Measurements from ENCODE around the gene COL27A1.
"Not testable (repeated sequence)": the region's sequence is repeated elsewhere in the genome, so short reads cannot be mapped to it uniquely, and the experiment has no call there.

COL27A1 gene

GRCh38 chr9:114308361-114308950, 153.1 kb downstream of the COL27A1 start:
- DNase-seq (ENCODE audit: low read depth) = no peak

GRCh38 chr9:114309096-114309495, 153.8 kb downstream of the COL27A1 start:
- no peak for DNase-seq (ENCODE audit: low read depth)

GRCh38 chr9:114310471-114311450, 155.4 kb downstream of the COL27A1 start:
- no peak for DNase-seq (ENCODE audit: low read depth)

GRCh38 chr9:114311571-114312512, 156.5 kb downstream of the COL27A1 start:
- DNase-seq (ENCODE audit: low read depth) = no peak

- DNase-seq (ENCODE audit: low read depth) = no peak
Measured at GRCh38 chr9:114312513-114312875, 157.2 kb downstream of the COL27A1 start.

GRCh38 chr9:114313186-114313585, 157.8 kb downstream of the COL27A1 start:
- DNase-seq (ENCODE audit: low read depth) = no peak

GRCh38 chr9:114314256-114314867, 159.0 kb downstream of the COL27A1 start:
- DNase-seq (ENCODE audit: low read depth) = no peak

GRCh38 chr9:114314881-114315722, 159.8 kb downstream of the COL27A1 start:
- DNase-seq (ENCODE audit: low read depth) = no peak

- DNase-seq (ENCODE audit: low read depth) = no peak
Measured at GRCh38 chr9:114315723-114316363, 160.5 kb downstream of the COL27A1 start.

GRCh38 chr9:114316605-114317230, 161.4 kb downstream of the COL27A1 start:
- DNase-seq (ENCODE audit: low read depth) = no peak

- DNase-seq (ENCODE audit: low read depth) = no peak
Measured at GRCh38 chr9:114317665-114318357, 162.5 kb downstream of the COL27A1 start.

- no peak for DNase-seq (ENCODE audit: low read depth)
Measured at GRCh38 chr9:114318416-114318815, 163.1 kb downstream of the COL27A1 start.

- DNase-seq (ENCODE audit: low read depth) = no peak
Measured at GRCh38 chr9:114319147-114319546, 163.8 kb downstream of the COL27A1 start.

- DNase-seq (ENCODE audit: low read depth) = not testable (repeated sequence)
Measured at GRCh38 chr9:114320710-114321109, 165.4 kb downstream of the COL27A1 start.

- peak; percentile 37 for DNase-seq (ENCODE audit: low read depth)
Measured at GRCh38 chr9:114321759-114322158, 166.4 kb downstream of the COL27A1 start.

- not testable (repeated sequence) for DNase-seq (ENCODE audit: low read depth)
Measured at GRCh38 chr9:114322160-114322818, 167.0 kb downstream of the COL27A1 start.

GRCh38 chr9:114322831-114323531, 167.6 kb downstream of the COL27A1 start, which contains the start of gene ORM1:
ORM1 (plus strand) TSS chr9:114323098; CDS start chr9:114323134, 36 bp downstream.
- DNase-seq (ENCODE audit: low read depth) = not testable (repeated sequence)

GRCh38 chr9:114323849-114324248, 168.5 kb downstream of the COL27A1 start:
- not testable (repeated sequence) for DNase-seq (ENCODE audit: low read depth)
